Body of pancreas (tissue), 4 donors: ENCODE results near the gene GAS1.

Source experiments
- POLR2A ChIP-seq, 3 donors: fragments of 450-650 bp; IDR thresholded peaks; one replicate each; pipeline ENCODE4 v1.6.1; 2016; ENCODE audit warnings: antibody characterized with exemption in 3 of 3, mild to moderate bottlenecking in 2 of 3
- TF ChIP-seq, protein P1 (sequence below), 7 experiments: fragments of 450-650 bp in 4 of 7; fragments of 200-600 bp in 3 of 7; sonication (generic) in 3 of 7; IDR thresholded peaks; one replicate each; pipeline ENCODE4 v1.5.1; 2016 to 2019; ENCODE audit warnings: antibody characterized with exemption in 7 of 7

DNA sequence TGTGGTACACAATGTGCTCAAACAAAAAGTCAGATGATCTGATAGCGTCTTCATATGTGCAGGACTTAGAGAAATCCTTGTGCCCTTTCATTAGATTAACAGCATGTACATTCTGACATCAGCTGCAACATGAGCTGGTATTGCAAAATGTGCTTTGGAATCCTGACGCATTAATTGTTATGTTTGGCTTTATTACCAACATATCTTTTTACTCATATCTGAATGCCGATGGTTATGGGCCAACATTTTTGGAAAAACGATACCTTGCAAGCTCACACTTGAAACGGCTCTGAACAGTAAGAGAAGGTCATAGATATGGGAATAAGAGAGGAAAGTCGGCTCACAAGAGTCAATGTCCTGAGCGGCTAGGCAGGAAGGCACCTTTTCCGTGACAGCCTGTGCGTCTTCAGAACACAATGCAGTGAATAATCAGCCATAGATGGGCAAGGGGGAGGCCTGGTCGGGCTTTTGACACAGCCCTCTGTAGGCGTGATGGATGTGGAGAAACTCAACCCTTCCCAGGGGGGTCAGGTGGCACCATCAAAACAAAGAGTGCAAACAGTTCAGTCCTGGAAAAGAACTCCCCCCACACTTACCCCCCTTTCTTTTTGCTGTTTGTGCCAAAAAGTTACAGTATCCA, 36.4 kb upstream of the GAS1 start:
- TF ChIP-seq, protein P1, sequence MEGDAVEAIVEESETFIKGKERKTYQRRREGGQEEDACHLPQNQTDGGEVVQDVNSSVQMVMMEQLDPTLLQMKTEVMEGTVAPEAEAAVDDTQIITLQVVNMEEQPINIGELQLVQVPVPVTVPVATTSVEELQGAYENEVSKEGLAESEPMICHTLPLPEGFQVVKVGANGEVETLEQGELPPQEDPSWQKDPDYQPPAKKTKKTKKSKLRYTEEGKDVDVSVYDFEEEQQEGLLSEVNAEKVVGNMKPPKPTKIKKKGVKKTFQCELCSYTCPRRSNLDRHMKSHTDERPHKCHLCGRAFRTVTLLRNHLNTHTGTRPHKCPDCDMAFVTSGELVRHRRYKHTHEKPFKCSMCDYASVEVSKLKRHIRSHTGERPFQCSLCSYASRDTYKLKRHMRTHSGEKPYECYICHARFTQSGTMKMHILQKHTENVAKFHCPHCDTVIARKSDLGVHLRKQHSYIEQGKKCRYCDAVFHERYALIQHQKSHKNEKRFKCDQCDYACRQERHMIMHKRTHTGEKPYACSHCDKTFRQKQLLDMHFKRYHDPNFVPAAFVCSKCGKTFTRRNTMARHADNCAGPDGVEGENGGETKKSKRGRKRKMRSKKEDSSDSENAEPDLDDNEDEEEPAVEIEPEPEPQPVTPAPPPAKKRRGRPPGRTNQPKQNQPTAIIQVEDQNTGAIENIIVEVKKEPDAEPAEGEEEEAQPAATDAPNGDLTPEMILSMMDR (IDR thresholded peaks at IDR 0.05): no peak
- no peak for TF ChIP-seq POLR2A (IDR thresholded peaks at IDR 0.05)
